HG03175 (cell line): ENCODE measurements around the gene CACNA1H.

Experiments
- ATAC-seq: cut with Tn5 transposase; IDR thresholded peaks from one replicate; pipeline ENCODE4 v1.9.1; 2021; ENCODE audit warnings: mild to moderate bottlenecking, moderate library complexity; ENCODE audit not compliant: unreplicated experiment

Gene CACNA1H

GRCh38 chr16:1206326-1206725 lies 53.4 kb downstream of the CACNA1H start:
- ATAC-seq: no peak

- no peak for ATAC-seq
Observed at GRCh38 chr16:1206786-1207185, 53.9 kb downstream of the CACNA1H start.

GRCh38 chr16:1208239-1208830 lies 55.4 kb downstream of the CACNA1H start:
- no peak for ATAC-seq

- no peak for ATAC-seq
Observed at GRCh38 chr16:1209081-1209480, 56.2 kb downstream of the CACNA1H start.

- no peak for ATAC-seq
Observed at GRCh38 chr16:1210461-1210860, 57.6 kb downstream of the CACNA1H start.

- ATAC-seq: no peak
Observed at GRCh38 chr16:1211451-1212268, 58.8 kb downstream of the CACNA1H start.

- no peak for ATAC-seq
Observed at GRCh38 chr16:1212616-1213194, 59.8 kb downstream of the CACNA1H start.

GRCh38 chr16:1213231-1213630 lies 60.3 kb downstream of the CACNA1H start:
- no peak for ATAC-seq

GRCh38 chr16:1213796-1214372 lies 61.0 kb downstream of the CACNA1H start:
- ATAC-seq: no peak

- no peak for ATAC-seq
Observed at GRCh38 chr16:1214719-1215118, 61.8 kb downstream of the CACNA1H start.

- no peak for ATAC-seq
Observed at GRCh38 chr16:1215574-1216295, 62.8 kb downstream of the CACNA1H start.

- ATAC-seq: no peak
Observed at GRCh38 chr16:1216296-1216619, 63.4 kb downstream of the CACNA1H start.

- ATAC-seq: no peak
Observed at GRCh38 chr16:1216681-1217400, 63.9 kb downstream of the CACNA1H start.

GRCh38 chr16:1217526-1217925 lies 64.6 kb downstream of the CACNA1H start:
- no peak for ATAC-seq

GRCh38 chr16:1218061-1218929 lies 65.4 kb downstream of the CACNA1H start:
- no peak for ATAC-seq

- no peak for ATAC-seq
Observed at GRCh38 chr16:1218930-1219611, 66.2 kb downstream of the CACNA1H start.

GRCh38 chr16:1220098-1220728 lies 67.3 kb downstream of the CACNA1H start:
- ATAC-seq: no peak

GRCh38 chr16:1220841-1221627 lies 68.1 kb downstream of the CACNA1H start:
- no peak for ATAC-seq
